COR-L47 (cell line): ENCODE data around the gene SPON1.
"Not testable (repeated sequence)": the region's sequence is repeated elsewhere in the genome, so short reads cannot be mapped to it uniquely, and the experiment has no call there.

Experiments
- DNase-seq: peaks from one replicate; lab custom pipeline; 2025; lab: John Stamatoyannopoulos, UW

Gene SPON1

DNA sequence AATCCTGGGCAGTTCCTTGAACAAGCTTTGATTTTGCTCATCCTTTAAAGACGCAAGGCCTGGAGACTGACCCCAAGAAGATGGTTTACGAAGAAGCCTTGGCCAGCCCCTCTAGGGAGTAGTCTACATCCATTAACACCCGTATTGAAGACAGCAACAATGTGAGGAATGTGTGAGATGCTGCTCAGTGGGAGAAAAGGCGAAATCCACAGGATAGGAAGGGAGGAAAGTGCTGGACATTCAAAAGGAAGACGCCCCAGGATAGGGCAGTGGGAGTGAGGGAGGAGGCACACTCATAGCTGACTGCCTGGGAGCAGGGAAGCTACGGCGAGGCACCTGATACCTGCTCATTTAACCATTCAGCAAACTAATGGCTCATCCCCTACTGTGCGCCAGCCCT lies 282.4 kb downstream of the SPON1 start:
- DNase-seq = no peak

DNA sequence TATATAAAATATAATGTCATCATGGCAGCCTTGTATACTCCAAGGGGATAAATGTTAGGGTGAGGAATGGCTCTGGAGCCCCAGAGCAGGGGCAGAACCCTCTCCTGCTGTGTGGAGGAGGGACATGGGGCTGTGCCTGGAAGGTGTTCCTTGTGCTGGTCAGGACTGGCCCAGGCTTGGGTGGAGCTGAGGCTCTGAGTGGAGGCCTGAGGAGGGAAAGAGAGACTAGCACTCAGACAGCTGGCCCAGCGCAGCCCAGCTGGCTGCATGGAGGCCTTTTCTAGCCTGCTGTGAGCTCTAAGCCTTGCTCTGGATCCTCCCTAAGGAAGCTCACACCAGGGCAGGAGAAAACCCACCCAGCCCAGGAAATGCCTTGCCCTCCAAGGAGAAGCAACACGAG lies 282.9 kb downstream of the SPON1 start:
- no peak for DNase-seq

DNA sequence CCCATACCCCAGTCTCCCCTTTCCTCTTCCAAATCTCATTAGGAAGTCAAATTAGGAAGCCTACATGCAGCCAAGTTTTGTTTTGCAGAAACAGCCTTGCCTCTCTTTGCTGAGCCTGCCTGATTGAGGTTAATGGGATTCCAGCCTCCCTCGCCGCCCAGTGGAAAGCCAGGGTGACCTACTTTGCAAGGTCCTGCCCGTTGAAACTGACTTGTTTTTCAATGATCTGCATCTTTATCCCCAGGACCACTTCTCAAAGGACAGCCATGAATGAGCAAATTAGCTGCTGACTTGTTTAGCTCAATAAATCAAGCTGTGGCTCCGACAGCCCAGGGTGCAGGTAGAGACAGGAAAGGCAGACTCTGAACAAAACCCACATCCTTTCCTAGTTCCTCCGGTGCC lies 286.1 kb downstream of the SPON1 start:
- peak; percentile 4 for DNase-seq

DNA sequence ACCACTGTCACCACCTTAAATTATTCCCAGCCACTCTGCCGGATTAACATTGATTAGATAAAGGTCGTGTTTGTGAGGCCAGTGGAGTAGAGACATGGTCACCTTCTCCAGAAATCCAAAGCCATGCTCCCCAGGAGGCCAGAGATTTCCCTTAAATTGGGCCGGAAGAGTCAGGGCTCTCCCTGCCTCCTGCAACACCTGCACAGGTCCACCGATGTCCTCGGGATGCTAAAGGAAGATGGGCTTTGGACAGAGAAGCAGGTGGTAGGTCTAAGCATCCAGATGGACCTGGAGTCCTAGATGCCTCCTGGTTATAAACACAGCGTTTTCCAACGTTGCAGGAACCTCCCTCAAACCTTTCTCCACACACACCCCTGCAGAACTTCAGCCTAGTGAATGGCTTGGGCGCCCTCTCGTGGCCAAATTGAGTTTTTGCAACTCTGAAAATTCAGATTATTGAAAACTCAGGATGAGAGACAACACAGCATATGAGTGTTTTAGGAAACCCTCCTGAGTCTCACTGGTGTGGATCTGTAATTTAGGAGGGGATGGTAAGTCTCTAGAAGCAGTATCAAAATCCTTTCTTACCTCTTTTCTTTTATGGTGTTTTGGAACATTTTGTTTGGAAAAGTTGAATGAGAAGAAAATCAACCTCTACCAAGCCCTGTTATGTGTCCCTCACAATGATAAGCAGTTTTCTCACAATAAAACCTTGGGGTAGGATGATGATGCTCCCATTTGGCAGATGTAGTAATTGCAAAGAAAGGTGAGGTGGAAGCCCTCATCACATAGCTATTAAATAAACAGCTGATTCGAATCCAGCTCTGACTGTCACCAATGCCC lies 286.8 kb downstream of the SPON1 start:
- peak; percentile 59 for DNase-seq

DNA sequence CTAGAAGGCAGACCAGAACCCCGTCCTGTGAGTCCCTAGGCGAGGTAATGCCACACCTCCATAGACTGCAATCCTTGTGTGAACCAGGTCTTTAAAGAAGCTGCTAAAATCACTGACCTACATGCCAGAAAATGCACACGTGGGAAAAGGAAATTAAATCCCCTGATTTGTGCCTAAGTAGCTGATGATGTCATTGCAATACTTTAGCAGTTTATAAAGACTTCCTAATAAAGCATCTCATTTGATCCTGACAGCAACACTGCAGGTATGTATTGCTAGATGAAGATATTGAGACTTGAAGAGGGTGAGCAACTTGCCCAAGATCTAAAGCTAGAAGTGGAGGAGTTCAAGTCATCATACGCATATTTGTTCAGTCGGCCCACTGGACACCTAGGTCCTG lies 289.2 kb downstream of the SPON1 start:
- DNase-seq = no peak

DNA sequence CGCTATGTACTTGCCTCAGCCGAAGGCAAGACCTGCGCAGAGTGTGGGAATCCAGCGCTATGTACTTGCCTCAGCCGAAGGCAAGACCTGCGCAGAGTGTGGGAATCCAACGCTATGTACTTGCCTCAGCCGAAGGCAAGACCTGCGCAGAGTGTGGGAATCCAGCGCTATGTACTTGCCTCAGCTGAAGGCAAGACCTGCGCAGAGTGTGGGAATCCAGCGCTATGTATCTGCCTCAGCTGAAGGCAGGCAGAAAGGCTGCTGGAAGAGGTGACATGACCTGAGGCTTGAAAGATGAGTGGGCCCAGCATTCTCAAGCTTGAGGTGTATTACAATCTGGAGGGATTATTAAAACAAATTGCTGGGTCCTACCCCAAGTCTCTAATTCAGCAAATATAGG lies 290.0 kb downstream of the SPON1 start:
- DNase-seq = not testable (repeated sequence)

DNA sequence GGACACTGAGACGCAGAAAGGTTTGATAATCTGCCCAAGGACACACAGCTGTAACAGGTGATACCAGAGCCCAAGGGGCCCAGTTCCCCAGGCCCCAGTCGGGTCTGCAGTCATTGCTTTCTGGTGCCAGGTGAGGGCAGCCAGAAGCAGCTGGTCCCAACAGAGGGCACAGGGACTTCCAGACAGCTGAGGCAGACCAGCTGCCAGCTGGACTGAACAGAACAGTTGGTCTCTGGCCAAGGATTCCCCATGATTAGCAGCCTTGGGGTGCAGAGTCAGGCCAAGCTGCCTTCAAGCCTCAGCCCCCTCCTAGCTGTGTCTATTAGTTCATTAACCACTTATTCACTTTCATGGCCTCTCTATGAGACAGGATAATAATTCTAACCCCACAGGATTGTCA lies 290.9 kb downstream of the SPON1 start:
- DNase-seq = no peak

DNA sequence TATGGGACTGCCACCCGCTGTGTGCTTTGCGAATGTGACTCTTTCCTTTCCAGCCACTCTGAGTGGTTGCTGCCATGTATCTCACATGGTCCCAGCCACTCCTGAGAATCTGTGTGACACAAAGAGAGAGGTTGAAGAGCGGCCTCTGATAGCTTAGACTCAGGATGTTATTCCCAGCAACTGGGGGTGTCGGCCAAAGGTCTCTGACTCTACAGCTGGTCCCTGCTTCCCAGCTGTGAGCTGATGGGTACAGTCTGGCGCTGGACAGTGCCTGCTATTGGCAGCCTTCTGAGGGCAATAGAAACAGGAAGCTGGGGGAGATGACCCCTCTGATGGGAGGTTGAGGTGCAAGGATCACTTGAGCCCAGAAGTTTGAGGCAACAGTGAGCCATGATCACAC lies 291.3 kb downstream of the SPON1 start:
- DNase-seq = no peak

DNA sequence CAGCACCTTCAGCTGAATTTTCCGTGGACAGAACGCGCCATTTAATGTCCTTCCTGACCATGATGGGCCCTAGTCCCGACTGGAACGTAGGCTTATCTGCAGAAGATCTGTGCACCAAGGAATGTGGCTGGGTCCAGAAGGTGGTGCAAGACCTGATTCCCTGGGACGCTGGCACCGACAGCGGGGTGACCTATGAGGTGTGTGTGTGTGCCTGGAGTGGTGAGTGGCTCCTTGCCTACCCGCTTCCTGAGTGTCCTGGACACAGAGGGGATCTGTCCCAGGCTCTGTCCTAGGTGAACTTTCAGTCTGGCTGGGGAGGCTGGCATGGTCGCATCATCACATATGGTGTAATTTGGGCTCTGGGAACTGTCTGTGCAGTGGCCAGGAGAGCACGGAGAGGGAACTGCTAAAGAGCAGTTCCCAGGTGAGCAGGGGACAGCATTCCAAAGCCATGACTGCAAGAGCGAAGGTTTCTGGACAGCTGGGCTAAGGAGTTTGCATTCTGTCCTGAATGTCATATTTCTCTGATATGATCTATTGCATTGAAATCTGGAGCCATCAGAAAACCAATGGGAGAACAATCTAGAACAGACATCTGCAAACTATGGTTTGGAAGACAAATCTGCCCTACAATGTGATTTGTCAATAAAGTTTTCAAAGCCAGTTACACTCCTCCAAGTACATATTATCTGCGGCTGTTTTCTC lies 292.2 kb downstream of the SPON1 start:
- no peak for DNase-seq

DNA sequence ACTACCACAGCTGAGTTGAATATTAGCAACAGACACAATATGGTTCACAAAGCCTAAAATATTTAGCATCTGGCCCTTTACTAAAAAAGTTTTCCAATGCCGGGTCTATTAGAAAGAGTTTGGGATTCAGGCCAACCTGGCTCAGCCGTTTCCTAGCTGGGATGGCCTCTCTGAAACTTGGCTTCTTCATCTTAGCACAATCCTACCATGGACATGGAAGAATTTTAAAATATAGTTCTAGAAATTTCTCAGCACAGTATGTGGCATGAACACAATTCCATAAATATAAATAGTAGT lies 292.7 kb downstream of the SPON1 start:
- no peak for DNase-seq

DNA sequence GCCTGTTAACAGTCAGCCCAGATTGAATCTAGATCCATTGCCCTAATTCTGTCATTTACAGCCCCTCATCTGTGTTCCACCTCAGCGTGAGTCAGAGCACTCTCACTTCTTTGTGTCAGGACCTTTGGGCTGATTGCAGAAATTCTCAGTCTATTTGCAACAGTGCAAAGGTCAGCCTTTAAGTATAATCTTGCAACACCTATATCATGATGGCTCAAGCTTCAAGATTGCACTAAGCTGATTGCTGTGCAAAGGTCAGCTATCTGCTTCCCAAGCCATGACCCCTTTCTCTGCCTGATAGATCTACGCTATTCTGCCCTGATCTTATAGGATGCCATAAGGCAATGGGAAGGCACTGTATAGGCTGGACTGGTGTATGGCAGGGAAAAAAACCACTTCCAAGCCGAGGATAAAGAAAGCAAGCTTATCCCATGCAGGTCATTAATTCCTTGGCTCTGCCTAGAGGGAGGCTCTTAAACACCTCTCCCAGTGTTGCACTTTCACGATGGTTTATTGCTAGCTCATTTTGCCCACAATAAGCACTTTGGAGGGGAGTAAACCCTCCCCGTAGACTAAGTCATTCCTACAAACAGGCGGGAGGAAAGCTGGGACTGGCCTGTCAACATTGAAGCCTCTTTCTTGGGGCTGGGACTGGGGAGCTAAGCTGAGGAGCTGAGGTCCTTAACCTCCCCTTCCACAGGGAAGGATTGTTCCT lies 295.9 kb downstream of the SPON1 start:
- no peak for DNase-seq

DNA sequence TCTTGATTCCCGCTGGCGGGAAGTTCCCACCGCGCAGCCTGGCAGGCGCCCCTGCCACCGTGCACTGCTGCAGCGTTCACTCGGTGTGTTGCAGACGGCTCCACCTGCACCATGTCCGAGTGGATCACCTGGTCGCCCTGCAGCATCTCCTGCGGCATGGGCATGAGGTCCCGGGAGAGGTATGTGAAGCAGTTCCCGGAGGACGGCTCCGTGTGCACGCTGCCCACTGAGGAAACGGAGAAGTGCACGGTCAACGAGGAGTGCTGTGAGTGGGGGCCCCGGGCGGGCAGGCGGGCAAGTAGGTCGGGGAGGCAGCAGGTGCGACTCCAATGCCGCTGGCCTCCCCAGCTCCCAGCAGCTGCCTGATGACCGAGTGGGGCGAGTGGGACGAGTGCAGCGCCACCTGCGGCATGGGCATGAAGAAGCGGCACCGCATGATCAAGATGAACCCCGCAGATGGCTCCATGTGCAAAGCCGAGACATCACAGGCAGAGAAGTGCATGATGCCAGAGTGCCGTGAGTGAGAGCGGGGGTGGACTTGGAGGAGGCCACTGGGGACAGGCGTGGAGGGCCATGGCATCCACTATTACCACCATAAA lies 296.8 kb downstream of the SPON1 start:
- no peak for DNase-seq

DNA sequence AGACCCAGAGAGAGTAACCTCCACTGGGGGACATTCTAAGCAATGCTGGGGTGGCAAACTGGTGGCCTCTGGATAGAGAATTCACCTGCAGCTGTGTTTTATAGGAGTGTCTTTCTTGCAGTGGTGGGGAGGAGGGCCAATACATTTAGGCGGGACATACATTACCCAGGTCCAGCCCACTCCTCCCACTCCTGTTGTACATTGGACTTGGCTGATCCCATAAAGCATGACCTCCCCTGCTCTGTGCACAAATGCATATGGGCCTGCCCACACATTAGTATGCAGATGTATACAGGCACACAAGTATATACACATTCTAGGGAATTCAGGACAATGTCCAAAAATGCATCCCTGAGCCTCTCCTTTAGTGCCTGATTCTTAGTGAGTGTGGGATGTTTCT lies 297.4 kb downstream of the SPON1 start:
- no peak for DNase-seq

DNA sequence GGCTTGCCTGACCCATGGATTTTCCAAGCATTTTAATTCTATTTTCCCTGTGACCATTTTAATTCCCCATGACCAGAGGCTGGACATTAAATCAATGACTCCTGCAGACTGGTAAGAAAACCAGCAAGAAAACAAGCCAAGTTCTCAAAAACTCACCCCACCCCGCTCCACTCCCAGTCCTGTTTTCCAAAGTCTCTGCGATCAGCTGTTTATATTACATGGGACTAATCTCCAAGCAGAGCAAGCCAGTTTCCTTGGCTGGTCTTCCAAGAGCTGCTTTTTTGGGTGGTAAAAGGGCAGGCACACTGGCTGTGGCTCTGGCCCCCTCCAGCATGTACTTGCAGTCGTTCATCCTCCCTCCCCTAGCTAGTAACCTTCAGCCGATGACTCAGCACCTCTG lies 298.5 kb downstream of the SPON1 start:
- no peak for DNase-seq

DNA sequence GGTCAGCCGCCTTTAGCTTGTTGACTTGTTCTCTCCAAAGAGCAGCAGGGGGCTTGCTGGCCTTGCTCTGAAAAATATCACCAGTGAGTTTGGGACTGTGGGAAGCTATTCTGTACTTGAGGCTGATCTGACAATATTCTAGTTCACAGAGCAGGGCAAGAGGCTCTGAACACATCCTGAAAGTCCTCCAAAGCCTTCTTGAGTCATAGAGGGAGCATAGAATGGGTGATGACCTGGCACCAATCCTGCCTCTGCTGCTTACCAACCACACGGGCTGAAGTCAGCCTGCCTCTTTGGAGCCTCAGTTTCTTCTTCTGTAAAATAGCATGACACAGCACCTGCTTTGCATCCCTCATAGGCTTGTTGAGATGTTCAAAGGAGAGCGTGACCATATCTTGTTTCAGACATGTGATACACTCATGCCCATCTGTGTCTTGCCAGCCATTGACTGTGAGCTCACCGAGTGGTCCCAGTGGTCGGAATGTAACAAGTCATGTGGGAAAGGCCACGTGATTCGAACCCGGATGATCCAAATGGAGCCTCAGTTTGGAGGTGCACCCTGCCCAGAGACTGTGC lies 299.8 kb downstream of the SPON1 start:
- DNase-seq = no peak

DNA sequence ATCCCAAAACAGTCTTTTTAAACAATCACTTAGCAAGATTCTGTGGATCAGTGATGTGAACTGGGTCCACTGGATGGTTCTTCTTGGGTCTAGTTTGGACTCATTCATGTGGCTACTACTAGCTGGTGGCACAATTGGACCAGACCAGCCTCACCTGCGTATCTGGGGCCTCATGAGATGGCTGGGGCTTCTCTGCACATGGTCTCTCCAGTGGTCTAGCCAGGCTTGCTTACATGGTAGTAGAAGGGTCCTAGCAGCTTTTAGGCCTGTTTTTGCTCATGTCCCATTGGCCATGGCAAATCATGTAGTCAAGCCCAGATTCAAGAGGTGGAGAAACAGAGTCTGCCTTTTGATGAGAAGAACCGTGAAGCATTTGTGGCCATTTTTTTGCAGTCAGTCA lies 302.4 kb downstream of the SPON1 start:
- no peak for DNase-seq

DNA sequence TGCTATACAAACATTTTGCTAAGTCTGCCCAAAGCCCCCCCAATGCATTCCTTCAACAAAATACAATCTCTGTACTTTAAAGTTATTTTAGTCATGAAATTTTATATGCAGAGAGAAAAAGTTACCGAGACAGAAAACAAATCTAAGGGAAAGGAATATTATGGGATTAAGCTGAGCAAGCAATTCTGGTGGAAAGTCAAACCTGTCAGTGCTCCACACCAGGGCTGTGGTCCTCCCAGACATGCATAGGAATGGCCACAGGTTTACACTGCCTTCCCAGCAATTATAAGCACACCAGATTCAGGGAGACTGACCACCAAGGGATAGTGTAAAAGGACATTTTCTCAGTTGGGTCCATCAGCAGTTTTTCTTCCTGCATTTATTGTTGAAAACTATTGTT lies 304.1 kb downstream of the SPON1 start:
- DNase-seq = no peak

DNA sequence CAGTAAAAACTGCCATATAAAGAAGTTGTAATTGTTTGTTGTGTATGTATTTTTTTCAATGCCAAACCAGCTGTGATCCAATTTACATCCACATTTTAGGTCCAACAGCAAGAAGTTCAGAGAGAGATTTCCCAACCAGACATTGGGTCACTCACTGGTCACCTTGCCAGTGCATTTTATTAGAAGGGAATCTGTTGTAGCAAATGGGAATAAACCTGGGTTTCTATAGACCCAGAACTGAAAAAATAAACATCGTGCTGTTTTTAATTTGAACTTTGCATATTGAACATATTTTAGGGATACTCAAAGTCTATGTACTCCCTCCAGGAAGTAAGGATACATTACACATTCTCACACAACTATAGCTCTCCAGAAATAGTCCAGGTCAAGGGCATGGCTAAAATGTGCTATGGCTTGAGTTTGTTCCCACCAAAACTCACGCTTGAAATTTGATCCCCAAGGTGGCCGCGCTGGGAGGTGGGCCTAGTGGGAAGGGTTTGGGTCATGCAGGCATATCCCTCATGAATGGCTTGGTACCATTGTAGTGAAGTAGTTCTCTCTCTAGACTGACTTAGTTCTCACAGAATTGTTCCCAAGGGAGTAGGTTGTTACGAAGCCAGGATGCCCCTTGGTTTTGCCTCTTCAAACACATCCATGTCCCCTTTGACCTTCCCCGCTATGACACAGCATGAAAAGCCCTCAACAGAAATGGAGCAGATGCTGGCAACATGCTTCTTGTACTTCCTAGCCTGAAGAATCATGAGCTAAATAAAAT lies 305.5 kb downstream of the SPON1 start:
- no peak for DNase-seq

DNA sequence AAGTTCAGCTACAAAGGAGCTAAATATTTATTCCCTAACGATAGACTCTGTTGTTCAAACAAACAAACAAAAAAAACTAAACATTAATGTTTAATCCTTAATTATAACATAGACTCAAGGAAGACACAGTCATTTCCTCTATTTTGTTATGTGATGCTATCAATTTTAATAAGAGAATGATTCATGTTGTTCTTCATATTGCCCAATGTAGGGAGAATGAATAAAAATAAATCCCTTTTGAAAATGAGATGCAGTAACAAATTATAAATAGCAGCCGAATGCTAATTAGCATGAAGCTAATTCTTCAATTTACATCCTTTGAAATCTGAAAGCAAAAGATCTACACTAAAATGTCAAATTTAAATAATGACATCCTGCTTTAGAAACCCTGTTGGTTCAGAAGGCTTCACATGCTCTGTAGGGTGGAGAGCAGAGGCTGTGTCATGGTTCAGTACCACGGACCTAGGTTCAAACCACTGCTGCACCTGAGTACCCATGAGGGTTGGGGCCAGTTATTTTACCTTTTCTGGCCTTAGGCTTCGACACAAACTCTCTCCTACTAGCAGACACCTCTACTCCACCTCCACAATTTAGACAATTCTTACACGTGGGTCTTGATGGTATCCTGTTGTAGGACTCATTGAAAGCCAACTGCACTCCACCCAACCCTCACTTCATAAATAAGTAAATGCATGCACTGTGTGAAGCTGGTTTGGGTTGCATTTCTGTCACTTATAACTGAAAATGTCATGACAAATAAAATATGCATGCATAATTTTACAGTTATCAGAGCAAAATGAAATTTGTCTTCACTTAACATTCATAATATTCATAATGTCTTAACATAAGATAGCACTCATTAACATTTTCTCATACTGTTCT lies 307.4 kb downstream of the SPON1 start:
- DNase-seq = no peak

DNA sequence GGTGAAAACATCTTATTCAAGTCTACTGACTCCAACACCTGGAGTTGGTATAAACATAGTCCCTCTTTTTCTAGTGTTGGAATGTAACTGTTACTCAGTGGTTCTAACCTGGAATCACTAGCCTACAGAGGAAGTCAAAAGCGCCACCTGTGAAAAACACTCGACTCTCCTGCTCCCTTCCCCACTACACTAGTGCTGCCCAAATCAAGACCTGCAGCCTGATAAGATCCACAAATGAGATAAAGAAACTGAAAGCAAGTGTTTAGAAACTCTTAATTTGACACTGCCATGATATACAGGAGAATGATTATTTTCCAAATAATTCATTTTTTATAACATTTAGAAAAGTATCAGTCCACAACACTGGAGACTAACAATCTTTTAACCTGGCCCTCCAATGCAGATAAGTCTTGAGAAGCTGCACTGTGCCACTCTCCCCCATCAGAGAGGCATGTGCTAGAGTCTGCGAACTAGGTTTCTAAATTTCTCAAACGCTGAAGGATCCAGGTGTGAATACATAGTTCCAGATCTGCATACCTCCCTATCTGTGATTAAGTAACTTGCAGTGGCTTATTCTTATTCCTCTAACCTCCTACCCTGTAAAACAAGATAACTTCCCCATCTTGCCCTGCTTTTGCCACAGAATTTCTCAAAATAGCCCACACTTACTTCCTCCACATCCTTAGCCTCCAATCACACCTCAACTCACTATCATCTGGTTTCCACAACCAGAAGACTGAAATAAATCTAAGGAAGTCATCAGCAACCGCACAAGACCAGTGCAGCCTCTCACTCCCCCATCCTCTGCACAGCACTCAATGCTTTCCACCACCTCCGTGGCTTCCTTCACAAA lies 308.4 kb downstream of the SPON1 start:
- DNase-seq = no peak
